ENCODE results near the gene RIC1. TPM values are rescaled to one million over a fixed set of nuclear protein-coding genes. Genes with fewer than 3 reads are reported as not detected.
"Not testable (repeated sequence)": the region's sequence is repeated elsewhere in the genome, so short reads cannot be mapped to it uniquely, and the experiment has no call there.

RIC1 gene
- polyA plus RNA-seq, 1 of the 3 experiments (the other 2 are of a cell fraction): 21.9 TPM

- H3K27ac ChIP-seq (ENCODE audit: low read depth in 2 of 2, low read length in 1 of 2): no peak overlapping the region
- TF ChIP-seq SMC3 (IDR thresholded peaks at IDR 0.05; ENCODE audit: low read depth, low read length): no peak
- no peak for TF ChIP-seq MEF2A (IDR thresholded peaks at IDR 0.05; ENCODE audit: borderline replicate concordance, low read depth)
- no peak for TF ChIP-seq EP300 (IDR thresholded peaks at IDR 0.05; ENCODE audit: borderline replicate concordance in 1 of 2, low read depth in 1 of 2, low read length in 1 of 2)
- TF ChIP-seq YY1 (IDR thresholded peaks at IDR 0.05; ENCODE audit: low read depth): no peak
- no peak for TF ChIP-seq SIN3A (IDR thresholded peaks at IDR 0.05; ENCODE audit: borderline replicate concordance, low read depth, low read length)
- no peak for TF ChIP-seq TEAD4 (IDR thresholded peaks at IDR 0.05; ENCODE audit: borderline replicate concordance, insufficient read depth)
- no peak for TF ChIP-seq EZH2phosphoT487 (IDR thresholded peaks at IDR 0.05; ENCODE audit: borderline replicate concordance, low read depth)
- no peak for TF ChIP-seq RCOR1 (IDR thresholded peaks at IDR 0.05; ENCODE audit: low read length)
- TF ChIP-seq FOXM1 (IDR thresholded peaks at IDR 0.05; ENCODE audit: low read depth): no peak
- TF ChIP-seq CHD2 (IDR thresholded peaks at IDR 0.05; ENCODE audit: low read length, partially characterized antibody): no peak
- TF ChIP-seq NFIC (IDR thresholded peaks at IDR 0.05; ENCODE audit: borderline replicate concordance): no peak
- no peak for TF ChIP-seq POLR2AphosphoS5 (IDR thresholded peaks at IDR 0.05; ENCODE audit: low read depth, low read length)
- no peak for TF ChIP-seq CTCF (IDR thresholded peaks at IDR 0.05)
- TF ChIP-seq RXRA (IDR thresholded peaks at IDR 0.05; ENCODE audit: borderline replicate concordance, low read depth): no peak
- no peak for TF ChIP-seq FOXJ3 (CRISPR knock-in tag; IDR thresholded peaks at IDR 0.05)
- H3K9ac ChIP-seq: no peak overlapping the region
- no peaks in the 10 kb centered on the region for H3F3A ChIP-seq (replicated peaks; ENCODE audit: insufficient read depth)
- H2AFZ ChIP-seq (ENCODE audit: low read depth): no peak overlapping the region
- H3K4me3 ChIP-seq (ENCODE audit: low read depth in 2 of 2, low read length in 1 of 2): no peak overlapping the region
- peaks cover 17% of the 10 kb centered on the region for H3K9me3 ChIP-seq
- ChIA-PET CTCF (no interaction called here), POLR2A (no interaction called here)
- no peaks in the 10 kb centered on the region for H3K9me2 ChIP-seq
- H3K36me3 ChIP-seq (replicated peaks in 1 of 2; ENCODE audit: control insufficient read depth in 1 of 2, insufficient read depth in 2 of 2, low read length in 1 of 2): peaks cover 2 to 44% of the 10 kb centered on the region in 2 experiments
- H3K4me2 ChIP-seq: no peak overlapping the region
- H3K79me2 ChIP-seq (ENCODE audit: insufficient read depth): peaks cover 99% of the 10 kb centered on the region
- no peak for DNase-seq
- H4K20me1 ChIP-seq (ENCODE audit: insufficient read depth): peaks cover 69% of the 10 kb centered on the region
- H3K4me1 ChIP-seq (ENCODE audit: control insufficient read depth in 1 of 2, insufficient read depth in 2 of 2, low read depth in 1 of 2, low read length in 1 of 2): no peaks in the 10 kb centered on the region
- no peaks in the 10 kb centered on the region for H3K27me3 ChIP-seq (ENCODE audit: insufficient read depth)
- WGBS (ENCODE audit: low lambda C conversion rate): 92% methylated on average over 1 of the region's 1 CpG
These were observed 23.9 kb downstream of the RIC1 start for GRCh38 chr9:5652821-5653220.

- H3K79me2 ChIP-seq (ENCODE audit: insufficient read depth): peaks cover 95% of the 10 kb centered on the region
- H3K27me3 ChIP-seq (ENCODE audit: insufficient read depth); H3K9me2 ChIP-seq; H3K4me2 ChIP-seq; H3K9ac ChIP-seq; H3K27ac ChIP-seq (ENCODE audit: low read depth in 2 of 2, low read length in 1 of 2); DNase-seq; H3F3A ChIP-seq (replicated peaks; ENCODE audit: insufficient read depth); H3K9me3 ChIP-seq; H3K4me3 ChIP-seq (ENCODE audit: low read depth in 2 of 2, low read length in 1 of 2); H3K4me1 ChIP-seq (ENCODE audit: control insufficient read depth in 1 of 2, insufficient read depth in 2 of 2, low read depth in 1 of 2, low read length in 1 of 2); POLR2A ChIA-PET; H2AFZ ChIP-seq (ENCODE audit: low read depth): not testable (repeated sequence)
- peaks cover 26% of the 10 kb centered on the region; the same call in 1 of the 2 replicates for H4K20me1 ChIP-seq (ENCODE audit: insufficient read depth)
- H3K36me3 ChIP-seq (replicated peaks in 1 of 2; ENCODE audit: control insufficient read depth in 1 of 2, insufficient read depth in 2 of 2, low read length in 1 of 2): peaks cover 8 to 60% of the 10 kb centered on the region in 2 experiments
- 100% methylated on average over 1 of the region's 1 CpG for WGBS (ENCODE audit: low lambda C conversion rate)
- CTCF ChIA-PET: interaction anchor here (0.7 kb wide), 1 partner anchor 12 kb away, joined by 3 read pairs; no protein-coding TSS in a partner anchor
These were observed 33.9 kb downstream of the RIC1 start for GRCh38 chr9:5662804-5663203.

Data from SK-N-SH (cell line).